ENCODE results near the gene KIF22.
A peak's percentile ranks its signal among the peaks of the same experiment; 100 is the strongest.
"Not testable (repeated sequence)": the region's sequence is repeated elsewhere in the genome, so short reads cannot be mapped to it uniquely, and the experiment has no call there.

Gene KIF22

DNA sequence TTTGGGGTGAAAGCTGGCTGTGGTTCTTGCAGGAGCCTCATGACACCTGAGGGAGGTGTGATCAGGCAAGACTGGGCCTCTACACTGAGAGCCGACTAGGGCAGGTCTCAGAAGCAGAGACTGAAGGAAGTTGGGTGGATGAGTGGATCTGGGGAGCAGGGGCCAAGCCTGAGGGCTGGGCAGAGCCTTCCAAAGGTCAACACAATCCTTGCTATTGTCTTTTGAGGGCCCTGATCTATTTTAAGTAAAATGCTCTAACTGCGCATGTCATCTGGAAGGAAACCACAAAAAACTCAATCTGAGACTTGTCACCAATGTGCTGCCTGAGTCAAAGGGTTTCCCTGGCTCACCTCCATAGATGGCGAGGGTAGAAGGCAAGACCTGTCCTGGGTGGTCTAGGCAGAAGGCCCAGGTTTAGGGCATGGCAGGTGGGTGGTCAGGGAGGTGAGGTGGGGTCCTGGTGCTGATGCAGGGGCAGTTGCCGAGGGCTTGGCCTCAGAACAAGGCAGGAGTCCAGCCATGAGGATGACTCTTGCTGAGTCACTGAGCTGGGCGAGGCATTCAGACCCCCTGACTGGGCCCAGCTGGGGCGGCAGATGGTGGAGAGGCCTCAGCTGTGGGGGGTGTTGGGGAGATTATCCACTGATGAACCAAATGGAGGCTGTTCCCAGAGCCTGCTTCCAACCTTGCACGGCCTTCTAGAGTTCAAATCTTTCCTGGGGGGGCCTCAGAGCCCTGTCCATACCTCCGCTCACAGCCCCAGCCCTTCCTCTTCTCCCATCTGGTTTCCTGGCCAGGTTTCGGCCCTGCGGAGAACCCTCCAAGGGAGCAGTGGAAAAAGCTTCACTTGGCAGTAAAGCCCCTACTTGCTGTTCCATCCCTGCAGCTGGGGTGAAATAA lies 34.8 kb downstream of the KIF22 start:
- Histone ChIP-seq H3K9me3 (no peaks in the 10 kb centered on the region), H3K27ac (peak overlapping the region; percentile 65), H3K27me3 (no peaks in the 10 kb centered on the region), H3K36me3 (peaks cover 9% of the 10 kb centered on the region), H3K4me3 (ENCODE audit: low read depth in 1 of 2, low read length in 1 of 2) (no peak overlapping the region), H3K4me1 (ENCODE audit: control insufficient read depth in 1 of 2, insufficient read depth in 1 of 2, low read depth in 1 of 2, low read length in 1 of 2) (peaks cover 64 to 66% of the 10 kb centered on the region in 2 experiments)
- TF ChIP-seq, protein P1, sequence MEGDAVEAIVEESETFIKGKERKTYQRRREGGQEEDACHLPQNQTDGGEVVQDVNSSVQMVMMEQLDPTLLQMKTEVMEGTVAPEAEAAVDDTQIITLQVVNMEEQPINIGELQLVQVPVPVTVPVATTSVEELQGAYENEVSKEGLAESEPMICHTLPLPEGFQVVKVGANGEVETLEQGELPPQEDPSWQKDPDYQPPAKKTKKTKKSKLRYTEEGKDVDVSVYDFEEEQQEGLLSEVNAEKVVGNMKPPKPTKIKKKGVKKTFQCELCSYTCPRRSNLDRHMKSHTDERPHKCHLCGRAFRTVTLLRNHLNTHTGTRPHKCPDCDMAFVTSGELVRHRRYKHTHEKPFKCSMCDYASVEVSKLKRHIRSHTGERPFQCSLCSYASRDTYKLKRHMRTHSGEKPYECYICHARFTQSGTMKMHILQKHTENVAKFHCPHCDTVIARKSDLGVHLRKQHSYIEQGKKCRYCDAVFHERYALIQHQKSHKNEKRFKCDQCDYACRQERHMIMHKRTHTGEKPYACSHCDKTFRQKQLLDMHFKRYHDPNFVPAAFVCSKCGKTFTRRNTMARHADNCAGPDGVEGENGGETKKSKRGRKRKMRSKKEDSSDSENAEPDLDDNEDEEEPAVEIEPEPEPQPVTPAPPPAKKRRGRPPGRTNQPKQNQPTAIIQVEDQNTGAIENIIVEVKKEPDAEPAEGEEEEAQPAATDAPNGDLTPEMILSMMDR (IDR thresholded peaks at IDR 0.05), result no peak

DNA sequence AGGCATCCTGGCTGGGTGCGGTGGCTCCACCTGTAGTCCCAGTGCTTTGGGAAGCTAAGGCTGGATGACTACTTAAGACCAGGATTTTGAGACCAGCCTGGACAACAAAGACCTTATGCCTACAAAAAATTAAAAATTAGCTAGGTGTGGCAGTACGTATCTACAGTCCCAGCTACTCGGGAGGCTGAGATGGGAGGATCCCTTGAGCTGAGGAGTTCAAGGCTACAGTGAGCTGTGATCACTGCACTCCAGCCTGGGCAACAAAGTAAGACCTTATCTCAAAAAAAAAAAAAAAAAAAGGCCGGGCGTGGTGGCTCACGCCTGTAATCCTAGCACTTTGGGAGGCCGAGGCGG lies 35.8 kb downstream of the KIF22 start:
- TF ChIP-seq, protein P1 (IDR thresholded peaks at IDR 0.05), result no peak
- Histone ChIP-seq H3K27ac (peak overlapping the region; percentile 65), H3K4me1 (ENCODE audit: control insufficient read depth in 1 of 2, insufficient read depth in 1 of 2, low read depth in 1 of 2, low read length in 1 of 2) (peaks cover 57 to 60% of the 10 kb centered on the region in 2 experiments), H3K27me3 (no peaks in the 10 kb centered on the region), H3K4me3 (ENCODE audit: low read depth in 1 of 2, low read length in 1 of 2) (no peak overlapping the region), H3K36me3 (peaks cover 19% of the 10 kb centered on the region), H3K9me3 (no peaks in the 10 kb centered on the region)

DNA sequence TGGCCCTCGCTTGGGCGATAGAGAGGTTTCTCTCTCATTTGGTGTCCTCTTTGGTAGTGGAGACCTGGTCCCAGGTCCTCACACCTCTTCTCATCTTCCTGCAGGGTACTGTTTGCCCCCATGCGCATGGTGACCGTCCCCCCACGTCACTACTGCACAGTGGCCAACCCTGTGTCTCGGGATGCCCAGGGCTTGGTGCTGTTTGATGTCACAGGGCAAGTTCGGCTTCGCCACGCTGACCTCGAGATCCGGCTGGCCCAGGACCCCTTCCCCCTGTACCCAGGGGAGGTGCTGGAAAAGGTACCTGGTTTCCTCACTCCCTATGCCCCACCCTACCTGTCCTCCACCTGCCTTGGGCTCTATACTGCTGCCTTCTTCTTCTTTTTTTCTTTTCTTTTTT lies 40.2 kb downstream of the KIF22 start:
- Histone ChIP-seq H3K4me1 (ENCODE audit: control insufficient read depth in 1 of 2, insufficient read depth in 1 of 2, low read depth in 1 of 2, low read length in 1 of 2) (peaks cover 18 to 24% of the 10 kb centered on the region in 2 experiments), H3K36me3 (peaks cover 63% of the 10 kb centered on the region), H3K9me3 (no peaks in the 10 kb centered on the region), H3K27ac (no peak overlapping the region), H3K27me3 (no peaks in the 10 kb centered on the region), H3K4me3 (ENCODE audit: low read depth in 1 of 2, low read length in 1 of 2) (no peak overlapping the region)
- TF ChIP-seq, protein P1 (IDR thresholded peaks at IDR 0.05), result no peak

DNA sequence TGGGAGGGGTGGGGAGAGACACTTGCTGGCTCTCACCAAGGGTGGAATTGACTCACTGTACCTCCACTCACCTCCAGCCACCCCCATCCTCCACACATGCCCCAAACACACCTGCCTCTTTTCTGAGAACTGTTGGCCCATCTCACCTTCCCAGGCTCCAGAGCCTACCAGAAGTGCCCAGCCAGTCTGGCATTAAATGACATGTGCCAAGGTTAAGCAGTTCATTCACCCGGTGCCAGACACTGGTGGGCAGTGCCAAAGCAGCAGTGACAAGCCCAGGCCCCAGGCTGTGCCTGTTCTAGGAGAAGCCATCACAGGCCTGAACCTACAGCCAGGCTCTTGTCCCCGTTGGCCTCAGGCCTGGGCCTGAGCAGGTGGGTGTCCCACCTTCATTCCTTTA lies 40.9 kb downstream of the KIF22 start:
- TF ChIP-seq, protein P1 (IDR thresholded peaks at IDR 0.05), result no peak
- Histone ChIP-seq H3K27ac (peak overlapping the region; percentile 10), H3K27me3 (no peaks in the 10 kb centered on the region), H3K4me3 (ENCODE audit: low read depth in 1 of 2, low read length in 1 of 2) (no peak overlapping the region), H3K36me3 (peaks cover 70% of the 10 kb centered on the region), H3K4me1 (ENCODE audit: control insufficient read depth in 1 of 2, insufficient read depth in 1 of 2, low read depth in 1 of 2, low read length in 1 of 2) (peaks cover 11 to 17% of the 10 kb centered on the region in 2 experiments), H3K9me3 (no peaks in the 10 kb centered on the region)

DNA sequence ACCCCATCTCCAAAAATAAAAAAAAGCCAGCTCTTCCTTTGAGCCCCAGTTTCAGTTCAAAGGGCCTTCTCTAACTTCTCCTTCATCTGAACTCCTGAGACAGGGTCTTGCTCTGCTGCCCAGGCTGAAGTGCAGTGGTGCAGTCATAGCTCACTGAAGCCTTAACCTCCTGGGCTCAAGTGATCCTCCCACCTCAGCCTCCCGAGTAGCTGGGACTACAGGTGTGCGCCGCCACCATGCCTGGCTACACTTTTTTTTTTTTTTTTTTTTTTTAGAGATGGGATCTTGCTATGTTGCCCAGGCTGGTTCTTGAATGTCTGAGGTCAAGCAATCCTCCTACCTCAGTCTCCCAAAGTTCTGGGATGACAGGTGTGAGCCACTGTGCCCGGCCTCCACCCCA lies 42.7 kb downstream of the KIF22 start:
- H3K27ac ChIP-seq; H3K4me1 ChIP-seq (ENCODE audit: control insufficient read depth in 1 of 2, insufficient read depth in 1 of 2, low read depth in 1 of 2, low read length in 1 of 2); H3K4me3 ChIP-seq (ENCODE audit: low read depth in 1 of 2, low read length in 1 of 2); H3K27me3 ChIP-seq; H3K9me3 ChIP-seq: not testable (repeated sequence)
- H3K36me3 ChIP-seq, result peaks cover 88% of the 10 kb centered on the region

DNA sequence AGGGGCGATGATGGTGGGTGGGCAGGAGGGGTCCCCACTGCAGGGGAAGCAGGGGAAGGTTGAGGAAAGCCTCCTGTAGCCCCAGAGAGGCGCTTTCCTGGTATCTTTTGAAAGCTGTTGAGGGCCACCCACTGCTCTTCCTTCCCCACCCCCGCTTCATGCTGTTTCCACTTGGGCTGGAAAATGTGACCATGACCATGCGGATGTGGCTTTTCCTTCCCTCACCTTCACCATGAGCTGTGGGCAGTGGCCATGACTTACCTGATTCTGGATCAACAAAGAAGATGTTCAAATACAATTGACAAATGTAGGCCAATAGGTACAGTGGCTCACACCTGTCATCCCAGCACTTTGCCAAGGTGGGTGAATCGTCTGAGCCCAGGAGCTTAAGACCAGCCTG lies 43.5 kb downstream of the KIF22 start:
- TF ChIP-seq, protein P1 (IDR thresholded peaks at IDR 0.05), result no peak
- no peaks in the 10 kb centered on the region for H3K4me1 ChIP-seq (ENCODE audit: control insufficient read depth in 1 of 2, insufficient read depth in 1 of 2, low read depth in 1 of 2, low read length in 1 of 2)
- peaks cover 96% of the 10 kb centered on the region for H3K36me3 ChIP-seq
- H3K27me3 ChIP-seq, result no peaks in the 10 kb centered on the region
- H3K9me3 ChIP-seq, result no peaks in the 10 kb centered on the region
- H3K4me3 ChIP-seq (ENCODE audit: low read depth in 1 of 2, low read length in 1 of 2), result no peak overlapping the region
- H3K27ac ChIP-seq, result no peak overlapping the region

Measured in neutrophil (primary cell).